Vagina (tissue), 2 donors: ENCODE results near the gene S100Z. TPM values are rescaled to one million over a fixed set of nuclear protein-coding genes. Genes with fewer than 3 reads are reported as not detected.
"Not testable (repeated sequence)": the region's sequence is repeated elsewhere in the genome, so short reads cannot be mapped to it uniquely, and the experiment has no call there.

Source experiments
- DNase-seq, 2 donors: peaks; one replicate each; pipeline ENCODE4 v3.0.0-alpha.2; 2017; ENCODE audit errors: extremely low spot score in 2 of 2
- H3K27ac ChIP-seq: fragments of 200-600 bp; sonication (generic); one replicate; pipeline ENCODE4 v1.5.1; 2019
- H3K27me3 ChIP-seq: fragments of 200-600 bp; sonication (generic); one replicate; pipeline ENCODE4 v1.5.1; 2019
- H3K36me3 ChIP-seq, 2 donors: fragments of 200-600 bp; sonication (generic); one replicate each; pipeline ENCODE4 v1.5.1; 2017 to 2019
- H3K4me1 ChIP-seq: fragments of 200-600 bp; sonication (generic); one replicate; pipeline ENCODE4 v1.5.1; 2019
- H3K4me3 ChIP-seq, 2 donors: fragments of 200-600 bp; sonication (generic); 1 replicate in 1 of 2; 2 replicates in 1 of 2; pipeline ENCODE4 v1.5.1; 2016 to 2019
- H3K9me3 ChIP-seq: fragments of 200-600 bp; sonication (generic); one replicate; pipeline ENCODE4 v1.5.1; 2019
- POLR2A ChIP-seq, 2 donors: fragments of 450-650 bp; IDR thresholded peaks; one replicate each; pipeline ENCODE4 v1.6.1; 2017; ENCODE audit warnings: antibody characterized with exemption in 2 of 2, mild to moderate bottlenecking in 2 of 2, moderate library complexity in 2 of 2
- POLR2AphosphoS5 ChIP-seq, 2 donors: sonication (generic); formaldehyde crosslinking; IDR thresholded peaks; one replicate each; pipeline ENCODE4 v1.9.0; 2017; ENCODE audit warnings: antibody characterized with exemption in 2 of 2, mild to moderate bottlenecking in 2 of 2, low read depth in 1 of 2; ENCODE audit not compliant: insufficient read depth in 1 of 2
- intact Hi-C: fragments of 100-400 bp; cut with DNase I; formaldehyde crosslinking; loops from one replicate; pipeline ENCODE4 v1.15.1; 2023
- total RNA-seq: library from RNA; depleted of rRNA; stranded (reverse); fragments of >200 nt; gene quantifications from one replicate; pipeline ENCODE4 v1.2.3, GENCODE V29; 2016
- TF ChIP-seq, protein P1 (sequence below), 3 experiments: fragments of 450-650 bp in 2 of 3; fragments of 200-600 bp in 1 of 3; sonication (generic) in 1 of 3; IDR thresholded peaks; one replicate each; pipeline ENCODE4 v1.5.1; 2017 to 2019; ENCODE audit warnings: antibody characterized with exemption in 3 of 3, mild to moderate bottlenecking in 2 of 3, moderate library complexity in 2 of 3

S100Z gene
- total RNA-seq, 1 donor from 2014 or later = not detected

DNA sequence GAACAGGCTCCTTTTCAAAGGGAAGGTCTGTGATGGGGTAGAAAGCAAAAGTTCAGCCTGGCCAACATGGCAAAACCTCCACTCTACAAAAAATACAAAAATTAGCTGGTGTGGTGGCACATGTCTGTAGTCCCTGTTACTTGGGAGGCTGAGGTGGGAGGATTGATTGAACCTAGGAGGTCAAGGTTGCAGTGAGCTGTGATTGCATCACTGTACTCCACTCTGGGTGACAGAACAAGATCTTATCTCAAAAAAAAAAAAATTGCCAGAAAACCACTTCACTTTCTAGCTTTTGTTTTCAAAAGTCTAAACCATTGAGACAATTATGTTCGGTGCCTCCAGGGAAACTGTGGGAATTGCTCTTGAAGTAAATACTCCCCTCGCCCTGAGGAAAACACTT, 43.5 kb downstream of the S100Z start:
- H3K9me3 ChIP-seq = no peaks in the 10 kb centered on the region
- no peaks in the 10 kb centered on the region for H3K27me3 ChIP-seq
- no peak overlapping the region for H3K4me3 ChIP-seq
- no peak overlapping the region for H3K27ac ChIP-seq
- H3K4me1 ChIP-seq = no peaks in the 10 kb centered on the region
- intact Hi-C loops = no loop called here
- H3K36me3 ChIP-seq = no peaks in the 10 kb centered on the region
- no peak for DNase-seq
- TF ChIP-seq POLR2A (IDR thresholded peaks at IDR 0.05) (no peak), POLR2AphosphoS5 (IDR thresholded peaks at IDR 0.05; ENCODE audit: insufficient read depth in 1 of 2, low read depth in 1 of 2) (no peak)
- TF ChIP-seq, protein P1, sequence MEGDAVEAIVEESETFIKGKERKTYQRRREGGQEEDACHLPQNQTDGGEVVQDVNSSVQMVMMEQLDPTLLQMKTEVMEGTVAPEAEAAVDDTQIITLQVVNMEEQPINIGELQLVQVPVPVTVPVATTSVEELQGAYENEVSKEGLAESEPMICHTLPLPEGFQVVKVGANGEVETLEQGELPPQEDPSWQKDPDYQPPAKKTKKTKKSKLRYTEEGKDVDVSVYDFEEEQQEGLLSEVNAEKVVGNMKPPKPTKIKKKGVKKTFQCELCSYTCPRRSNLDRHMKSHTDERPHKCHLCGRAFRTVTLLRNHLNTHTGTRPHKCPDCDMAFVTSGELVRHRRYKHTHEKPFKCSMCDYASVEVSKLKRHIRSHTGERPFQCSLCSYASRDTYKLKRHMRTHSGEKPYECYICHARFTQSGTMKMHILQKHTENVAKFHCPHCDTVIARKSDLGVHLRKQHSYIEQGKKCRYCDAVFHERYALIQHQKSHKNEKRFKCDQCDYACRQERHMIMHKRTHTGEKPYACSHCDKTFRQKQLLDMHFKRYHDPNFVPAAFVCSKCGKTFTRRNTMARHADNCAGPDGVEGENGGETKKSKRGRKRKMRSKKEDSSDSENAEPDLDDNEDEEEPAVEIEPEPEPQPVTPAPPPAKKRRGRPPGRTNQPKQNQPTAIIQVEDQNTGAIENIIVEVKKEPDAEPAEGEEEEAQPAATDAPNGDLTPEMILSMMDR (IDR thresholded peaks at IDR 0.05) = no peak

DNA sequence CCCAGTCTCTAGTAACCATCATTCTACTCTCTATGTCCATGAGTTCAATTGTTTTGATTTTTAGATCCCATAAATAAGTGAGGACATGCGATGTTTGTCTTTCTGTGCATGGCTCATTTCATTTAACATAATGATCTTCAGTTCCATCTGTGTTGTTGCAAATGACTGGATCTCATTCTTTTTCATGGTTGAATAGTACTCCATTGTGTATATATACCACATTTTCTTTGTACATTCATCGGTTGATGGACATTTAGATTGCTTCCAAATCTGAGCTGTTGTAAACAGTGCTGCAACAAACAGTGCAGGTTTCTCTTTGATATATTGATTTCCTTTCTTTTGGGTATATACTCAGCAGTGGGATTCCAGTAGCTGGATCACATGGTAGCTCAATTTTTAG, 46.4 kb downstream of the S100Z start:
- DNase-seq = no peak
- Histone ChIP-seq H3K4me3 (no peak overlapping the region), H3K9me3 (no peaks in the 10 kb centered on the region), H3K27me3 (no peaks in the 10 kb centered on the region), H3K4me1 (no peaks in the 10 kb centered on the region), H3K36me3 (no peaks in the 10 kb centered on the region), H3K27ac (no peak overlapping the region)
- intact Hi-C loops = no loop called here
- TF ChIP-seq POLR2A (IDR thresholded peaks at IDR 0.05) = no peak
- TF ChIP-seq, protein P1 (IDR thresholded peaks at IDR 0.05) = no peak

DNA sequence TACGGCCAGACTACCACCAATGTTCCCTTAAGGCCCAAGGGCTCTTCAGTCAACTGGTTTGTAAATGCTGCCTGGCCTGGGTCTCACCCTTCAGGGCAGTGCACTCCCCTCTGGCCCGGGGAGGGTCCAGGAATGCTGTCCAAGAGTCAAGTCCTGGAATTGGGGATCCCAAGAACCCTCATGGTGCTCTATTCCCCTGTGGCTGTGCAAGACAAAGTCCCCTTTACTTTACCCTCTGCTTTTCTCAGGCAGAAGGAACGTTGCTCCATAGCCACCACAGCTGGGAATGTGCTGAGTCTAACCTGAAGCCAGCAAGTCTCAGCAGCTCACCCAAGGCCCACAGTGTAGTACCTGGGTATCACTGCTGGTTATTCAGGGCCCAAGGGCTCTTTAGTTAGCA, 51.7 kb downstream of the S100Z start:
- no peak for DNase-seq
- Histone ChIP-seq H3K27me3 (no peaks in the 10 kb centered on the region), H3K27ac (no peak overlapping the region), H3K9me3 (no peaks in the 10 kb centered on the region), H3K4me3 (no peak overlapping the region), H3K36me3 (no peaks in the 10 kb centered on the region), H3K4me1 (no peaks in the 10 kb centered on the region)
- TF ChIP-seq, protein P1 (IDR thresholded peaks at IDR 0.05) = no peak
- TF ChIP-seq POLR2AphosphoS5 (IDR thresholded peaks at IDR 0.05; ENCODE audit: insufficient read depth in 1 of 2, low read depth in 1 of 2) (no peak), POLR2A (IDR thresholded peaks at IDR 0.05) (no peak)
- intact Hi-C loops = no loop called here

DNA sequence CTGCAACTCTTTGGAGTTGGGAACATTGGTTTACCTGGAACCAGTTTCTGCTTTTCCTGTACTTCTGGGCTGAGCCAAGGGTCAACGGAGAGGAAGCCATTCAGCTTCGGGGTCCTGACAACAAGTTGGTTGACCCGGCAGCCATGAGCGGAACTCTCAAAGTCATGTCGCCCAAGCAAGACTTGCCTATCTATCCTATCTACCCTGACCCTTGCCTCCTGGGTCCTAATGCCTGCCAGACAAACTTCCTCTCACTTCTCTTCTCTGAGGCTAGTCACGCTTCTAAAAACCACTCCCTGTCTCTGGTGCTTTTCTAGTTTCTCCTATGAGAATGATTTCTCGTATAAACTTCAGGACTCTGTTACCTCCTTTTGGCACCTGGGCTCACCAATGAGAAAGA, 58.4 kb downstream of the S100Z start:
- Histone ChIP-seq H3K27me3 (no peaks in the 10 kb centered on the region), H3K4me1 (no peaks in the 10 kb centered on the region), H3K4me3 (no peak overlapping the region), H3K27ac (no peak overlapping the region), H3K36me3 (no peaks in the 10 kb centered on the region), H3K9me3 (no peaks in the 10 kb centered on the region)
- TF ChIP-seq POLR2AphosphoS5 (IDR thresholded peaks at IDR 0.05; ENCODE audit: insufficient read depth in 1 of 2, low read depth in 1 of 2) (no peak), POLR2A (IDR thresholded peaks at IDR 0.05) (no peak)
- TF ChIP-seq, protein P1 (IDR thresholded peaks at IDR 0.05) = no peak
- no peak for DNase-seq
- intact Hi-C loops = no loop called here

DNA sequence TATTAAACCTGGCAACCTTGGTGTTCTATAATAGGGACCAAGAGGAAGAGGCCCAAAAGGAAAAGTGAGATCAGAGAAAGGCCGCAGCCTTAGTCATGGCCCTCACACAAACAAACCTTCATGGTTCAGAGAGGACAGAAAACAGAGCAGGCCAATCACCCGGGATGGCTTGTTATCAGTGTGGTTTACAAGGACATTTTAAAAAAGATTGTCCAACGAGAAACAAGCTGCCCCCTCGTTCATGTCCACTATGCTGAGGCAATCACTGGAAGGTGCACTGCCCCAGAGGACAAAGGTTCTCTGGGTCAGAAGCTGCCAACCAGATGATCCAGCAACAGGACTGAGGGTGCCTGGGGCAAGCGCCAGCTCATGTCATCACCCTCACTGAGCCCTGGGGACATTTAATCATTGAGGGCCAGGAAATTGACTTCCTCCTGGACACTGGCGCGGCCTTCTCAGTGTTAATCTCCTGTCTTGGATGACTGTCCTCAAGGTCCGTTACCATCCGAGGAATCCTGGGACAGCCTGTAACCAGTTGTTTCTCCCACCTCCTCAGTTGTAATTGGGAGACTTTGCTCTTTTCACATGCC, 60.6 kb downstream of the S100Z start:
- H3K4me3 ChIP-seq, H3K4me1 ChIP-seq, H3K27ac ChIP-seq, intact Hi-C loops, H3K27me3 ChIP-seq, DNase-seq, H3K9me3 ChIP-seq, H3K36me3 ChIP-seq: not testable (repeated sequence)

DNA sequence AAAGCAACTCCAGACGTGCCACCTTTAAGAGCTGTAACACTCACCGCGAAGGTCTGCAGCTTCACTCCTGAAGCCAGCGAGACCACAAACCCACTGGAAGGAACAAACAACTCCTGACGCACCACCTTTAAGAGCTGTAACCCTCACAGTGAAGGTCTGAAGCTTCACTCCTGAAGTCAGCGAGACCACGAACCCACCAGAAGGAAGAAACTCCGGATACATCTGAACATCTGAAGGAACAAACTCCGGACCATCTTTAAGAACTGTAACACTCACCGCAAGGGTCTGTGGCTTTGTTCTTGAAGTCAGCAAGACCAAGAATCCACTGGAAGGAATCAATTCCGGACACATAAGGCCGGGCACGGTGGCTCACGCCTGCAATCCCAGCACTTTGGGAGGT, 64.9 kb downstream of the S100Z start:
- H3K4me1 ChIP-seq, DNase-seq, H3K9me3 ChIP-seq, H3K27ac ChIP-seq, H3K27me3 ChIP-seq, H3K36me3 ChIP-seq, intact Hi-C loops, H3K4me3 ChIP-seq: not testable (repeated sequence)
